Epithelial cell of esophagus (primary cell): ENCODE results near the gene TIMP4.

Source experiments
- DNase-seq: peaks from one replicate; pipeline ENCODE4 v3.0.0; 2010; ENCODE audit warnings: low read depth
- H3K4me3 ChIP-seq: 2 replicates; pipeline ENCODE4 v1.5.1; 2011; ENCODE audit warnings: mild to moderate bottlenecking, low read length, control low read depth
- TF ChIP-seq, protein P1 (sequence below): IDR thresholded peaks from 2 replicates; pipeline ENCODE4 v1.5.1; 2011; ENCODE audit warnings: low read depth, mild to moderate bottlenecking, low read length, control low read depth, inconsistent platforms; ENCODE audit not compliant: insufficient read depth; ENCODE audit errors: missing control alignments

TIMP4 gene

DNA sequence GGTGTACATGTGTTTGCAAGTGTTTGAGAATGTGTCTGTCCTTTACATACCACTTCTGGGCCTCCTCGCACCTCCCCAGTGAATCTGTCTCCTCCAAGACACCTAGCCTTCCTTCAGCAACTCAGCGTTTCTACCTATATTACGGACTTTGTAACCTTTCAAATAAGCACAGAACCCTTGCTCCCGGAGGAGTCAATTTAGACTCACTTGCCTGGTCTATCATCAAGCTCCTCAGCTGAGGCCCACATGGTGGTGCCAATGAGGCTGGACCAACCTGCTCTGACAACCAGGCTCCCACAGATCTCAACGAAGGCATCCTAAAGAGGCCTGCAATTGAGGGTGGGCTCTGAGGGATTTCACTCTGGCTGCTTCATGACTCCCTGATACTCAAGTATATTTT lies 32.8 kb upstream of the TIMP4 start:
- TF ChIP-seq, protein P1, sequence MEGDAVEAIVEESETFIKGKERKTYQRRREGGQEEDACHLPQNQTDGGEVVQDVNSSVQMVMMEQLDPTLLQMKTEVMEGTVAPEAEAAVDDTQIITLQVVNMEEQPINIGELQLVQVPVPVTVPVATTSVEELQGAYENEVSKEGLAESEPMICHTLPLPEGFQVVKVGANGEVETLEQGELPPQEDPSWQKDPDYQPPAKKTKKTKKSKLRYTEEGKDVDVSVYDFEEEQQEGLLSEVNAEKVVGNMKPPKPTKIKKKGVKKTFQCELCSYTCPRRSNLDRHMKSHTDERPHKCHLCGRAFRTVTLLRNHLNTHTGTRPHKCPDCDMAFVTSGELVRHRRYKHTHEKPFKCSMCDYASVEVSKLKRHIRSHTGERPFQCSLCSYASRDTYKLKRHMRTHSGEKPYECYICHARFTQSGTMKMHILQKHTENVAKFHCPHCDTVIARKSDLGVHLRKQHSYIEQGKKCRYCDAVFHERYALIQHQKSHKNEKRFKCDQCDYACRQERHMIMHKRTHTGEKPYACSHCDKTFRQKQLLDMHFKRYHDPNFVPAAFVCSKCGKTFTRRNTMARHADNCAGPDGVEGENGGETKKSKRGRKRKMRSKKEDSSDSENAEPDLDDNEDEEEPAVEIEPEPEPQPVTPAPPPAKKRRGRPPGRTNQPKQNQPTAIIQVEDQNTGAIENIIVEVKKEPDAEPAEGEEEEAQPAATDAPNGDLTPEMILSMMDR, result no peak
- DNase-seq, result no peak
- no peak overlapping the region for H3K4me3 ChIP-seq

DNA sequence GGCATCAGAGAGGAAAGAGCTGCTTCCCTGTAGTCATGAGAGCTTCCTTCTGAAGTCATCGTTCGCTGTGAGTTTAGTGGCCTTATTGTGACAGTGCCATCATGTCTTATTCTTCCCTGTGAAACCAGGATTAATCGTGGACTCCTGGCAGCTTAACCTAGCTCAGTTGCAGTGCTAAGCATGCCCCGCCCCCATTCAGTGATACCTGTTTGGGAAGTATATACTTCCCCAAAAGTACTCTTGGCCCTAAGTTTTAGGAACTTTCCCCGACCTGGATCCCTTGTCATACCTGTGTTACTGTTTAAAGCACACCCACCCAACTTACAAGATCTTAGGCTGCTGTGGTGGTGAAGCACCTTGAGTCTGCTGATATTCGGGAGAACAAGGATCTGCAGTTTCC lies 32.1 kb upstream of the TIMP4 start:
- H3K4me3 ChIP-seq, result no peak overlapping the region
- no peak for DNase-seq
- TF ChIP-seq, protein P1, result no peak

- TF ChIP-seq, protein P1, result no peak
- no peak overlapping the region for H3K4me3 ChIP-seq
- DNase-seq, result no peak
Observed at GRCh38 chr3:12190221-12190807, 31.6 kb upstream of the TIMP4 start.

- DNase-seq, result peak; percentile 68
- TF ChIP-seq, protein P1, result no peak
- no peak overlapping the region for H3K4me3 ChIP-seq
Observed at GRCh38 chr3:12188681-12189287, 30.1 kb upstream of the TIMP4 start.

DNA sequence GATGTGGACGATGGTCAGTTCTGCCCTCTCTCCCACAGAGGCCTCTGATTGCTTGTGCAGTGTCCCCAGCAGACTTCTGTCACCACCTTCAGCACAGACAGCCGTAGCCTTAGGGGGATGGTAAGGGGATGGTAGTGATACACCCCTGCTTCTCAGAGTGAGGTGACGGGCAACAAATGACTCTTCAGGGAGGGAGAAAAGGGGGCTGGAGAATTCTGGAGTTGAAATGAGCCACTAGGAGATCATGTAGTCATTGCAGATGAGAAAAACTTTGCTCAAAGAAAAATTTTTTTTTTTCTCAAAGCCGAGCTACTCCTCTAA lies 29.6 kb upstream of the TIMP4 start:
- DNase-seq, result no peak
- TF ChIP-seq, protein P1, result no peak
- H3K4me3 ChIP-seq, result no peak overlapping the region

- DNase-seq, result peak; percentile 27
- no peak overlapping the region for H3K4me3 ChIP-seq
- TF ChIP-seq, protein P1, result no peak
Observed at GRCh38 chr3:12187448-12188327, 29.0 kb upstream of the TIMP4 start.
